Dendritic cell treated with granulocyte-macrophage colony-stimulating factor and Interleukin-4, amounts not matched to agents 40 ng/mL and 50 ng/mL, for 4 days (primary cell): ENCODE data around the gene KLHL35.
"Not testable (repeated sequence)": the region's sequence is repeated elsewhere in the genome, so short reads cannot be mapped to it uniquely, and the experiment has no call there.

ENCODE experiments used
- H3K27ac Mint-ChIP-seq: one replicate; pipeline ENCODE4 v1.8.0; 2022; ENCODE audit warnings: mild to moderate bottlenecking, mixed read lengths
- H3K27me3 Mint-ChIP-seq: one replicate; pipeline ENCODE4 v1.8.0; 2022; ENCODE audit warnings: mild to moderate bottlenecking, mixed read lengths
- H3K36me3 Mint-ChIP-seq: one replicate; pipeline ENCODE4 v1.8.0; 2022; ENCODE audit warnings: low read depth, mixed read lengths
- H3K4me1 Mint-ChIP-seq: one replicate; pipeline ENCODE4 v1.8.0; 2022; ENCODE audit warnings: low read depth, mixed read lengths
- H3K4me3 Mint-ChIP-seq: one replicate; pipeline ENCODE4 v1.8.0; 2022; ENCODE audit warnings: mild to moderate bottlenecking, moderate library complexity, mixed read lengths
- H3K9me3 Mint-ChIP-seq: one replicate; pipeline ENCODE4 v1.8.0; 2022; ENCODE audit warnings: mixed read lengths
- intact Hi-C: fragments of 100-400 bp; cut with micrococcal nuclease; formaldehyde crosslinking; loops from one replicate; pipeline ENCODE4 v1.15.0; 2022

The KLHL35 gene

GRCh38 chr11:75389276-75389605, 43.8 kb downstream of the KLHL35 start:
- H3K27ac Mint-ChIP-seq = no peak overlapping the region
- intact Hi-C loops = no loop called here
- H3K36me3 Mint-ChIP-seq = no peaks in the 10 kb centered on the region
- H3K9me3 Mint-ChIP-seq = no peaks in the 10 kb centered on the region
- H3K4me3 Mint-ChIP-seq = no peak overlapping the region
- H3K27me3 Mint-ChIP-seq = peaks cover 10% of the 10 kb centered on the region
- H3K4me1 Mint-ChIP-seq = peaks cover 4% of the 10 kb centered on the region

GRCh38 chr11:75388386-75389275, 44.4 kb downstream of the KLHL35 start:
- Mint-ChIP-seq H3K27ac (no peak overlapping the region), H3K4me3 (no peak overlapping the region), H3K9me3 (no peaks in the 10 kb centered on the region), H3K4me1 (peaks cover 10% of the 10 kb centered on the region), H3K36me3 (no peaks in the 10 kb centered on the region), H3K27me3 (peaks cover 10% of the 10 kb centered on the region)
- intact Hi-C loops = no loop called here

- H3K27me3 Mint-ChIP-seq = peaks cover 10% of the 10 kb centered on the region
- H3K4me3 Mint-ChIP-seq = no peak overlapping the region
- H3K9me3 Mint-ChIP-seq = no peaks in the 10 kb centered on the region
- intact Hi-C loops = loop anchor here (2.0 kb wide), 1 partner anchor 145 kb away; no protein-coding TSS in a partner anchor
- H3K27ac Mint-ChIP-seq = no peak overlapping the region
- H3K36me3 Mint-ChIP-seq = no peaks in the 10 kb centered on the region
- H3K4me1 Mint-ChIP-seq = peaks cover 17% of the 10 kb centered on the region
These were observed 45.2 kb downstream of the KLHL35 start for GRCh38 chr11:75387736-75388294.

- peaks cover 17% of the 10 kb centered on the region for H3K4me1 Mint-ChIP-seq
- H3K9me3 Mint-ChIP-seq = no peaks in the 10 kb centered on the region
- H3K4me3 Mint-ChIP-seq = no peak overlapping the region
- no peak overlapping the region for H3K27ac Mint-ChIP-seq
- H3K27me3 Mint-ChIP-seq = peaks cover 10% of the 10 kb centered on the region
- no peaks in the 10 kb centered on the region for H3K36me3 Mint-ChIP-seq
- intact Hi-C loops = loop anchor here (2.0 kb wide), 1 partner anchor 146 kb away; no protein-coding TSS in a partner anchor
These were observed 45.9 kb downstream of the KLHL35 start for GRCh38 chr11:75386942-75387630.

- Mint-ChIP-seq H3K27me3 (peaks cover 2% of the 10 kb centered on the region), H3K27ac (no peak overlapping the region), H3K4me3 (peak overlapping the region; percentile 55), H3K9me3 (no peaks in the 10 kb centered on the region), H3K36me3 (no peaks in the 10 kb centered on the region), H3K4me1 (peaks cover 30% of the 10 kb centered on the region)
- intact Hi-C loops = loop anchor here (1.0 to 5.0 kb wide), 3 partner anchors 42 to 104 kb away; no protein-coding TSS in a partner anchor
These were observed 48.4 kb downstream of the KLHL35 start for GRCh38 chr11:75384438-75385080.

- Mint-ChIP-seq H3K9me3 (no peaks in the 10 kb centered on the region), H3K27me3 (peaks cover 2% of the 10 kb centered on the region), H3K4me3 (no peak overlapping the region), H3K36me3 (no peaks in the 10 kb centered on the region), H3K27ac (peak overlapping the region; percentile 76), H3K4me1 (peaks cover 30% of the 10 kb centered on the region)
- intact Hi-C loops = loop anchor here (5.0 kb wide), 1 partner anchor 41 kb away; no protein-coding TSS in a partner anchor
These were observed 49.8 kb downstream of the KLHL35 start for GRCh38 chr11:75383246-75383645.

- H3K4me3 Mint-ChIP-seq = no peak overlapping the region
- no peaks in the 10 kb centered on the region for H3K9me3 Mint-ChIP-seq
- peaks cover 37% of the 10 kb centered on the region for H3K4me1 Mint-ChIP-seq
- no peaks in the 10 kb centered on the region for H3K36me3 Mint-ChIP-seq
- intact Hi-C loops = loop anchor here (5.0 kb wide), 1 partner anchor 39 kb away; no protein-coding TSS in a partner anchor
- H3K27ac Mint-ChIP-seq = peak overlapping the region; percentile 92
- no peaks in the 10 kb centered on the region for H3K27me3 Mint-ChIP-seq
These were observed 52.1 kb downstream of the KLHL35 start for GRCh38 chr11:75380716-75381420.

- H3K36me3 Mint-ChIP-seq = no peaks in the 10 kb centered on the region
- H3K27me3 Mint-ChIP-seq = no peaks in the 10 kb centered on the region
- H3K4me1 Mint-ChIP-seq = peaks cover 44% of the 10 kb centered on the region
- no peak overlapping the region for H3K4me3 Mint-ChIP-seq
- H3K27ac Mint-ChIP-seq = peak overlapping the region; percentile 92
- no peaks in the 10 kb centered on the region for H3K9me3 Mint-ChIP-seq
- intact Hi-C loops = loop anchor here (5.0 kb wide), 1 partner anchor 38 kb away; no protein-coding TSS in a partner anchor
These were observed 52.8 kb downstream of the KLHL35 start for GRCh38 chr11:75380245-75380644.

GRCh38 chr11:75378776-75379175, 54.2 kb downstream of the KLHL35 start:
- H3K4me1 Mint-ChIP-seq = peaks cover 37% of the 10 kb centered on the region
- H3K9me3 Mint-ChIP-seq, intact Hi-C loops, H3K36me3 Mint-ChIP-seq, H3K27me3 Mint-ChIP-seq, H3K27ac Mint-ChIP-seq, H3K4me3 Mint-ChIP-seq: not testable (repeated sequence)

- Mint-ChIP-seq H3K4me1 (peaks cover 40% of the 10 kb centered on the region), H3K4me3 (no peak overlapping the region)
These were observed 56.8 kb downstream of the KLHL35 start for GRCh38 chr11:75376175-75376574.

GRCh38 chr11:75375626-75376025, 57.4 kb downstream of the KLHL35 start:
- Mint-ChIP-seq H3K27me3 (no peaks in the 10 kb centered on the region), H3K4me1 (peaks cover 40% of the 10 kb centered on the region), H3K36me3 (no peaks in the 10 kb centered on the region), H3K4me3 (no peak overlapping the region), H3K27ac (peak overlapping the region; percentile 63), H3K9me3 (no peaks in the 10 kb centered on the region)
- intact Hi-C loops = no loop called here

More at GRCh38 chr11:75376175-75376574, 56.8 kb downstream of the KLHL35 start:
- Mint-ChIP-seq H3K27ac (peak overlapping the region; percentile 63), H3K36me3 (no peaks in the 10 kb centered on the region), H3K27me3 (no peaks in the 10 kb centered on the region), H3K9me3 (no peaks in the 10 kb centered on the region)
- intact Hi-C loops = no loop called here

GRCh38 chr11:75374646-75375045, 58.4 kb downstream of the KLHL35 start:
- intact Hi-C loops = no loop called here
- H3K4me3 Mint-ChIP-seq = no peak overlapping the region
- no peak overlapping the region for H3K27ac Mint-ChIP-seq
- H3K9me3 Mint-ChIP-seq = no peaks in the 10 kb centered on the region
- no peaks in the 10 kb centered on the region for H3K27me3 Mint-ChIP-seq
- H3K4me1 Mint-ChIP-seq = peaks cover 44% of the 10 kb centered on the region
- no peaks in the 10 kb centered on the region for H3K36me3 Mint-ChIP-seq

- H3K27me3 Mint-ChIP-seq = no peaks in the 10 kb centered on the region
- no peaks in the 10 kb centered on the region for H3K36me3 Mint-ChIP-seq
- H3K9me3 Mint-ChIP-seq = no peaks in the 10 kb centered on the region
- intact Hi-C loops = no loop called here
- peak overlapping the region; percentile 74 for H3K27ac Mint-ChIP-seq
- H3K4me1 Mint-ChIP-seq = peaks cover 49% of the 10 kb centered on the region
- H3K4me3 Mint-ChIP-seq = no peak overlapping the region
These were observed 59.8 kb downstream of the KLHL35 start for GRCh38 chr11:75373201-75373600.
